ENCODE measurements around the gene PTPN3. TPM values are rescaled to one million over a fixed set of nuclear protein-coding genes. Genes with fewer than 3 reads are reported as not detected.
"Not testable (repeated sequence)": the region's sequence is repeated elsewhere in the genome, so short reads cannot be mapped to it uniquely, and the experiment has no call there.

Gene PTPN3
- total RNA-seq, 1 experiment from 2014 or later, result 20.2 TPM

DNA sequence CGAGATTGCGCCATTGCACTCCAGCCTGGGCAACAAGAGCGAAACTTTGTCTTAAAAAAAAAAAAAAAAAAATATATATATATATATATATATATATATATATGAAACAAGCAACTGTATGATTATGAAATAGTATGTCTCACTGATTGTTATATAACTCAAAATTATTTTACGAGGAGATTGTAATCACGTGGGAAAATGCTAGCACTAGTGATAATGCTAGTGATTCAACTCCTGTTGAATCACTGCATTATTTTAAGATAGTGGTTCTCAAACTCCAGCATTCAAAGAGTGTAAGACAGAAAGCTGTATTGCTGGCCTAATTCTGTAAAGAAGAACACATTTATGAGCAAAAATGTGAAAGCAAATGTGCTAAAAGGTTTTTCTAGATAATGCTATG lies 12.4 kb upstream of the PTPN3 start:
- Histone ChIP-seq H3K36me3 (ENCODE audit: low read depth) (no peaks in the 10 kb centered on the region), H4K20me1 (ENCODE audit: insufficient read depth) (no peaks in the 10 kb centered on the region), H3K4me2 (no peak overlapping the region), H3K4me3 (no peak overlapping the region), H2AFZ (no peak overlapping the region), H3K27me3 (ENCODE audit: insufficient read depth, low read depth) (no peaks in the 10 kb centered on the region), H3K27ac (no peak overlapping the region), H3F3A (ENCODE audit: insufficient read depth, low read depth) (0 out of 2 replicates have a peak, but pooled peaks cover 7% of the 10 kb centered on the region), H3K4me1 (replicated peaks; ENCODE audit: insufficient read depth) (no peaks in the 10 kb centered on the region; the same call in 1 of the 2 replicates), H3K9me3 (ENCODE audit: insufficient read depth, low read depth) (no peaks in the 10 kb centered on the region), H3K9me2 (ENCODE audit: insufficient read depth) (no peaks in the 10 kb centered on the region), H3K79me2 (ENCODE audit: low read depth) (no peaks in the 10 kb centered on the region)
- intact Hi-C loops (cut with micrococcal nuclease; ENCODE audit: unreplicated experiment), result no loop called here
- ChIA-PET CTCF (no interaction called here), POLR2A (ENCODE audit: unreplicated experiment) (no interaction called here)
- DNase-seq, result no peak
- no peak for TF ChIP-seq EZH2 (IDR thresholded peaks at IDR 0.05; ENCODE audit: low read depth)
- TF ChIP-seq, protein P1, sequence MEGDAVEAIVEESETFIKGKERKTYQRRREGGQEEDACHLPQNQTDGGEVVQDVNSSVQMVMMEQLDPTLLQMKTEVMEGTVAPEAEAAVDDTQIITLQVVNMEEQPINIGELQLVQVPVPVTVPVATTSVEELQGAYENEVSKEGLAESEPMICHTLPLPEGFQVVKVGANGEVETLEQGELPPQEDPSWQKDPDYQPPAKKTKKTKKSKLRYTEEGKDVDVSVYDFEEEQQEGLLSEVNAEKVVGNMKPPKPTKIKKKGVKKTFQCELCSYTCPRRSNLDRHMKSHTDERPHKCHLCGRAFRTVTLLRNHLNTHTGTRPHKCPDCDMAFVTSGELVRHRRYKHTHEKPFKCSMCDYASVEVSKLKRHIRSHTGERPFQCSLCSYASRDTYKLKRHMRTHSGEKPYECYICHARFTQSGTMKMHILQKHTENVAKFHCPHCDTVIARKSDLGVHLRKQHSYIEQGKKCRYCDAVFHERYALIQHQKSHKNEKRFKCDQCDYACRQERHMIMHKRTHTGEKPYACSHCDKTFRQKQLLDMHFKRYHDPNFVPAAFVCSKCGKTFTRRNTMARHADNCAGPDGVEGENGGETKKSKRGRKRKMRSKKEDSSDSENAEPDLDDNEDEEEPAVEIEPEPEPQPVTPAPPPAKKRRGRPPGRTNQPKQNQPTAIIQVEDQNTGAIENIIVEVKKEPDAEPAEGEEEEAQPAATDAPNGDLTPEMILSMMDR (conservative IDR thresholded peaks at IDR 0.05), result no peak
- no TSS peak for BruUV-seq (replicated peaks)

DNA sequence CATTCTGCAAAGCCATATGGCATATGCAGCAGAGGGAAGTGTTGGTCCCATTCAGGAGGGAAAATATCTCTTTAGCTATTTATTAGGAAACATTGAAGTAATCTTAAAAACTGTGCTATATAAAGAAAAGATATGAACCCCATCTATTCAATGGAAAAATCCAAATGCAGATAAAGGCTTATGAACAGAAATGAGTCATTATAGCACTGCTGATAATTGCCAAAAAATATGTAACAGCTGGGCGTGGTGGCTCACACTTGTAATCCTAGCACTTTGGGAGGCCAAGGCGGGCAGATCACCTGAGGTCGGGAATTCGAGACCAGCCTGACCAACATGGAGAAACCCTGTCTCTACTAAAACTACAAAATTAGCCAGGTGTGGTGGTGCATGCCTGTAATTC lies 11.9 kb upstream of the PTPN3 start:
- CTCF ChIA-PET; H3K79me2 ChIP-seq (ENCODE audit: low read depth); H3K4me2 ChIP-seq; BruUV-seq (replicated peaks); H3F3A ChIP-seq (ENCODE audit: insufficient read depth, low read depth); H3K27me3 ChIP-seq (ENCODE audit: insufficient read depth, low read depth); H4K20me1 ChIP-seq (ENCODE audit: insufficient read depth); H3K4me3 ChIP-seq; H3K9me3 ChIP-seq (ENCODE audit: insufficient read depth, low read depth); H3K36me3 ChIP-seq (ENCODE audit: low read depth); intact Hi-C loops (cut with micrococcal nuclease; ENCODE audit: unreplicated experiment); H3K4me1 ChIP-seq (replicated peaks; ENCODE audit: insufficient read depth); H2AFZ ChIP-seq; POLR2A ChIA-PET (ENCODE audit: unreplicated experiment); DNase-seq; H3K27ac ChIP-seq; H3K9me2 ChIP-seq (ENCODE audit: insufficient read depth): not testable (repeated sequence)

DNA sequence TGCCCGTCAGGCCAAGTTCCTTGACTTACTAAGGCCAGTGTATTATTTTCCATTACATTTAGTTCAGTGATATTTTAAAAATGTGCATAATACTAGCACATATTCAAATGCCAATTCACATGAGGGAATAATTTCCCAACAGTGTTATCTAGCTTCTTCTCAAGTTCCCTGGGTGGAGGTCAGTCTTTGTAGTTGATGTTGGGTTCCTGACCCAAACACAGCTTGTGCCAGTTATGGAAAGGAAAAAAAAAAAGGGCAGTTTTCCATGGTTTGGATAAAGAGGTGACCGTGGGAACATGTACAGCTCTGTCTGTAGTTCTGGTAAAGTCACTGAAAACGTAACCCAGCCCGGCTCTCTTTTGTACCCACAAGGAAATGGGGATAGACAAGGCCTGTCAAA lies 11.5 kb upstream of the PTPN3 start:
- intact Hi-C loops (cut with micrococcal nuclease; ENCODE audit: unreplicated experiment), result no loop called here
- H3F3A ChIP-seq (ENCODE audit: insufficient read depth, low read depth), result 0 out of 2 replicates have a peak, but pooled peaks cover 7% of the 10 kb centered on the region
- DNase-seq, result no peak
- no peaks in the 10 kb centered on the region for H4K20me1 ChIP-seq (ENCODE audit: insufficient read depth)
- no peak overlapping the region for H2AFZ ChIP-seq
- H3K4me1 ChIP-seq (replicated peaks; ENCODE audit: insufficient read depth), result no peaks in the 10 kb centered on the region; the same call in 1 of the 2 replicates
- no peak overlapping the region for H3K27ac ChIP-seq
- ChIA-PET POLR2A (ENCODE audit: unreplicated experiment) (no interaction called here), CTCF (no interaction called here)
- no peaks in the 10 kb centered on the region for H3K9me3 ChIP-seq (ENCODE audit: insufficient read depth, low read depth)
- H3K4me2 ChIP-seq, result no peak overlapping the region
- H3K27me3 ChIP-seq (ENCODE audit: insufficient read depth, low read depth), result no peaks in the 10 kb centered on the region
- no peak overlapping the region for H3K4me3 ChIP-seq
- H3K36me3 ChIP-seq (ENCODE audit: low read depth), result no peaks in the 10 kb centered on the region
- BruUV-seq (replicated peaks), result no TSS peak
- H3K79me2 ChIP-seq (ENCODE audit: low read depth), result no peaks in the 10 kb centered on the region
- TF ChIP-seq, protein P1 (conservative IDR thresholded peaks at IDR 0.05), result no peak
- no peak for TF ChIP-seq EZH2 (IDR thresholded peaks at IDR 0.05; ENCODE audit: low read depth)
- no peaks in the 10 kb centered on the region for H3K9me2 ChIP-seq (ENCODE audit: insufficient read depth)

DNA sequence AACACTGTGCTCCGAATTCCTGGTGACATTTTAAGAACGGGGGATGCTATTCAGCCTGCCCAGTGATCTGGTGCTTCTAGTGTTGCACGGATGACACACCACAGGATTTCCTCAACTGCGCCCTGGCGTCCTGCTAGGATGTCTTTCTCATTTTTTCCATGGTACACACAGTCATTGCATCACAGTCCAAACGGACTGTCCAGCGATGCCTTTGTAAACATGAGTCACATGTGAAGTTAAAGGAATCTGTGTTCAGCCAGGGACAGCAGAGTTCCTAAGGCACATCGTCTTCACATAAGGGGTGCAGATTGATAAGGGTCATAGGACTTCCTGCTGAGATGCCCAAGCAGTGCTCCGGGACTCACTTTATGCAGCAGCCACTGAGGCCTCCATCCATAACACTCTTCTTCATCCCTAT lies 9.3 kb upstream of the PTPN3 start:
- Histone ChIP-seq H3K9me3 (ENCODE audit: insufficient read depth, low read depth) (no peaks in the 10 kb centered on the region), H3K27ac (no peak overlapping the region), H3K36me3 (ENCODE audit: low read depth) (no peaks in the 10 kb centered on the region), H3K79me2 (ENCODE audit: low read depth) (no peaks in the 10 kb centered on the region), H3K27me3 (ENCODE audit: insufficient read depth, low read depth) (no peaks in the 10 kb centered on the region), H3F3A (ENCODE audit: insufficient read depth, low read depth) (0 out of 2 replicates have a peak, but pooled peaks cover 7% of the 10 kb centered on the region), H2AFZ (no peak overlapping the region), H3K4me1 (replicated peaks; ENCODE audit: insufficient read depth) (no peaks in the 10 kb centered on the region; the same call in 1 of the 2 replicates), H3K4me3 (no peak overlapping the region), H3K4me2 (no peak overlapping the region), H4K20me1 (ENCODE audit: insufficient read depth) (no peaks in the 10 kb centered on the region), H3K9me2 (ENCODE audit: insufficient read depth) (no peaks in the 10 kb centered on the region)
- CTCF ChIA-PET, result no interaction called here
- BruUV-seq (replicated peaks), result no TSS peak
- no peak for DNase-seq
- intact Hi-C loops (cut with micrococcal nuclease; ENCODE audit: unreplicated experiment), result no loop called here
- POLR2A ChIA-PET (ENCODE audit: unreplicated experiment), result no interaction called here
- TF ChIP-seq, protein P1 (conservative IDR thresholded peaks at IDR 0.05), result no peak
- TF ChIP-seq EZH2 (IDR thresholded peaks at IDR 0.05; ENCODE audit: low read depth), result no peak
